Bronchial epithelial cell (primary cell): ENCODE results near the gene SYNGR3. TPM values are rescaled to one million over a fixed set of nuclear protein-coding genes. Genes with fewer than 3 reads are reported as not detected.

Experiments
- DNase-seq: peaks from one replicate; pipeline ENCODE4 v3.0.0-alpha.2; 2010; ENCODE audit warnings: low read depth
- FAIRE-seq: peaks from 2 replicates; lab custom pipeline; 2011; peaks lifted over from hg19 to GRCh38; lab: Jason Lieb, UNC
- H3K27me3 ChIP-seq: 2 replicates; pipeline ENCODE4 v1.5.1; 2011; ENCODE audit warnings: low read length; ENCODE audit not compliant: control insufficient read depth, insufficient read depth
- H3K36me3 ChIP-seq: 2 replicates; pipeline ENCODE4 v1.5.1; 2011; ENCODE audit warnings: low read length; ENCODE audit not compliant: control insufficient read depth, insufficient read depth
- H3K4me3 ChIP-seq: 2 replicates; pipeline ENCODE4 v1.5.1; 2011; ENCODE audit warnings: mild to moderate bottlenecking, low read depth, low read length, control low read depth
- total RNA-seq: library from RNA; depleted of rRNA; stranded (reverse); fragments of >200 nt; gene quantifications from 2 replicates; pipeline ENCODE4 v1.2.1, GENCODE V29; 2014
- TF ChIP-seq, protein P1 (sequence below): IDR thresholded peaks from 2 replicates; pipeline ENCODE4 v1.5.1; 2011; ENCODE audit warnings: mild to moderate bottlenecking, moderate library complexity, low read length, control low read depth, inconsistent platforms; ENCODE audit not compliant: insufficient read depth, severe bottlenecking

Gene SYNGR3
- total RNA-seq, 1 donor from 2014 or later, result 2.9 TPM

DNA sequence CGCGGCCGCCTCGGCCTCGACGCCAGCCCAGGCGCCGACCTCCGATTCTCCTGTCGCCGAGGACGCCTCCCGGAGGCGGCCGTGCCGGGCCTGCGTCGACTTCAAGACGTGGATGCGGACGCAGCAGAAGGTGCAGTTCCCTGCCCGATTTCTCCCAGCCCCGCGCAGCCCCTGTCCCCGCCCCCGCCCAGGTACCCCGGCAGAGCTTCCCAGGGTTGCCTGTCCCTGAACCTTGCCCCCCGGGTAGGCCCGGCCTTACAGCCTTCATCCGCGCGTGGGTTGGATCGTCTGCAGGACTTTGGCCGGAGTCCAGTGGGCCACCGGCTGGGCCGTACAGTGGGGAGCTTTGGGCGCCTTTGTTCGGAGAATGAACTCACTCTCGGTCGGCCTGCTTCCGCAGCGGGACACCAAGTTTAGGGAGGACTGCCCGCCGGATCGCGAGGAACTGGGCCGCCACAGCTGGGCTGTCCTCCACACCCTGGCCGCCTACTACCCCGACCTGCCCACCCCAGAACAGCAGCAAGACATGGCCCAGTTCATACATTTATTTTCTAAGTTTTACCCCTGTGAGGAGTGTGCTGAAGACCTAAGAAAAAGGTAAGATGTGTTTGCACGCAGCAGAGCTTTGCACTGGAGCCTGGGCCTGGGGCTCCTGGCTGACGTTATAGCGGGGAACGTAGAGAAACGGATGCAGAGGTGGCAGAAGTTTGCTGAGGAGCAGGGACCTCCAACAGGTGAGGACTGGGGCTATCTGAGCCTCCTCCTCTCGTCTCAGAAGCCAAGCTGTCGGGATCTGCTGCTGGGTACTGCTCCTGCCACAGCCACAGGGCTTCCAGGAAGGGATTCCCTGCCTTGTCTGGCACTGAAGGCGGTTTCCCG is 5.2 kb upstream of the SYNGR3 start:
- Histone ChIP-seq H3K36me3 (peaks cover 10% of the 10 kb centered on the region), H3K4me3 (peak overlapping the region; percentile 66), H3K27me3 (peaks cover 16% of the 10 kb centered on the region)
- no peak for DNase-seq
- TF ChIP-seq, protein P1, sequence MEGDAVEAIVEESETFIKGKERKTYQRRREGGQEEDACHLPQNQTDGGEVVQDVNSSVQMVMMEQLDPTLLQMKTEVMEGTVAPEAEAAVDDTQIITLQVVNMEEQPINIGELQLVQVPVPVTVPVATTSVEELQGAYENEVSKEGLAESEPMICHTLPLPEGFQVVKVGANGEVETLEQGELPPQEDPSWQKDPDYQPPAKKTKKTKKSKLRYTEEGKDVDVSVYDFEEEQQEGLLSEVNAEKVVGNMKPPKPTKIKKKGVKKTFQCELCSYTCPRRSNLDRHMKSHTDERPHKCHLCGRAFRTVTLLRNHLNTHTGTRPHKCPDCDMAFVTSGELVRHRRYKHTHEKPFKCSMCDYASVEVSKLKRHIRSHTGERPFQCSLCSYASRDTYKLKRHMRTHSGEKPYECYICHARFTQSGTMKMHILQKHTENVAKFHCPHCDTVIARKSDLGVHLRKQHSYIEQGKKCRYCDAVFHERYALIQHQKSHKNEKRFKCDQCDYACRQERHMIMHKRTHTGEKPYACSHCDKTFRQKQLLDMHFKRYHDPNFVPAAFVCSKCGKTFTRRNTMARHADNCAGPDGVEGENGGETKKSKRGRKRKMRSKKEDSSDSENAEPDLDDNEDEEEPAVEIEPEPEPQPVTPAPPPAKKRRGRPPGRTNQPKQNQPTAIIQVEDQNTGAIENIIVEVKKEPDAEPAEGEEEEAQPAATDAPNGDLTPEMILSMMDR, result no peak
- no peak for FAIRE-seq

DNA sequence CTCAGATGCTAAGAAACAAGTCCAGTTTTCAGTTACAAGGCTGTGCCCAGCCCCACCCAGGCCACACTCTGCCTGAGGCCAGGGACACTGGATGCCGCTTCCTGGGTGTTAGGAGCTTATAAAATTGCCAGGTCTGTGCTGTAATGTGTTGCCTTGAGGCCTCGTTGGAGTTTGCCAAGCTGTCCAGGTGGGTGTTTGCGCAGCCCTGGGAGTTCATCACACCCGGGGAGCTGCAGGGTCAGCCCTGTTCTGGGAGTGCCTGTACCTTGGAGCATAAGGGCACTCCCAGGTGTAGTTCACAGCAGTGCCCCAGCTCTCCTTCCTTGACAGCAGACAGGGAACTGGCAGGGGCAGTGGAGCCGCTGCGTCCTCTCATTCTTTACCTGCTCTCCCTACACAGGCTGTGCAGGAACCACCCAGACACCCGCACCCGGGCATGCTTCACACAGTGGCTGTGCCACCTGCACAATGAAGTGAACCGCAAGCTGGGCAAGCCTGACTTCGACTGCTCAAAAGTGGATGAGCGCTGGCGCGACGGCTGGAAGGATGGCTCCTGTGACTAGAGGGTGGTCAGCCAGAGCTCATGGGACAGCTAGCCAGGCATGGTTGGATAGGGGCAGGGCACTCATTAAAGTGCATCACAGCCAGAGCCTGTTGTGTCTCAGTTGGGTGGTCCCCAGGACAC is 4.2 kb upstream of the SYNGR3 start:
- DNase-seq (no peak), FAIRE-seq (no peak)
- Histone ChIP-seq H3K36me3 (peaks cover 10% of the 10 kb centered on the region), H3K27me3 (peaks cover 20% of the 10 kb centered on the region), H3K4me3 (no peak overlapping the region)
- TF ChIP-seq, protein P1, result no peak

DNA sequence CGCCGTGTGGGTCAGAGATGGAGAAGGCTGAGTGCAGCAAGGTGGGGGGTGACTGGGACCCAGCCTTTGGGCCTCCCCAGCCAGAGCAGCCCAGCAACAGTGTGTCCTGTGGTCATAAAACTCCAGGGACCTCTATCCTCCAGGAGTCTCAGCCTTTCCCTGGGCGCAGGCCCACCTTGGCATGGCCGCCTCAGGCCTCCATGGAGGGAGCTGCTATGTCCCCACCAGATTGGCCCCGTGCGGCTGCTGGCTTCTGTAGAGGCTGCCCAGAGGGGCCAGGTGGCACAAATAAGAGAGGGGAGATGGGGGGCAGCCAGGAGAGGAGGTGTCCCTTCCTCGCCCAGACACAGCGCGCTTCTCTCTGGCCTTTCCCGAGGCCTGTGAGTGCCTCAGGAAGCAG is 2.6 kb upstream of the SYNGR3 start:
- no peak for FAIRE-seq
- Histone ChIP-seq H3K27me3 (peaks cover 14% of the 10 kb centered on the region), H3K4me3 (no peak overlapping the region), H3K36me3 (peaks cover 10% of the 10 kb centered on the region)
- TF ChIP-seq, protein P1, result no peak
- DNase-seq, result no peak

DNA sequence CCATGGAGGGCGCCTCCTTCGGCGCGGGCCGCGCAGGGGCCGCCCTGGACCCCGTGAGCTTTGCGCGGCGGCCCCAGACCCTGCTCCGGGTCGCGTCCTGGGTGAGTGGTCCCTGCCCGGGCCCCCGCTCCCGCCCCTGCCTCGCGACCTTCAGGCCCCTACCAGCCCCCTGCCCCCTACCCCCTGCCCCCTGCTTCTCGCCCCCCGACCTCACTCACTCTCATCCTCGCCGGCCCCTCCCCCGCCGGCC is 256 bp downstream of the SYNGR3 start:
- TF ChIP-seq, protein P1, result no peak
- Histone ChIP-seq H3K36me3 (peaks cover 10% of the 10 kb centered on the region), H3K27me3 (peaks cover 14% of the 10 kb centered on the region), H3K4me3 (no peak overlapping the region)
- no peak for DNase-seq
- no peak for FAIRE-seq

DNA sequence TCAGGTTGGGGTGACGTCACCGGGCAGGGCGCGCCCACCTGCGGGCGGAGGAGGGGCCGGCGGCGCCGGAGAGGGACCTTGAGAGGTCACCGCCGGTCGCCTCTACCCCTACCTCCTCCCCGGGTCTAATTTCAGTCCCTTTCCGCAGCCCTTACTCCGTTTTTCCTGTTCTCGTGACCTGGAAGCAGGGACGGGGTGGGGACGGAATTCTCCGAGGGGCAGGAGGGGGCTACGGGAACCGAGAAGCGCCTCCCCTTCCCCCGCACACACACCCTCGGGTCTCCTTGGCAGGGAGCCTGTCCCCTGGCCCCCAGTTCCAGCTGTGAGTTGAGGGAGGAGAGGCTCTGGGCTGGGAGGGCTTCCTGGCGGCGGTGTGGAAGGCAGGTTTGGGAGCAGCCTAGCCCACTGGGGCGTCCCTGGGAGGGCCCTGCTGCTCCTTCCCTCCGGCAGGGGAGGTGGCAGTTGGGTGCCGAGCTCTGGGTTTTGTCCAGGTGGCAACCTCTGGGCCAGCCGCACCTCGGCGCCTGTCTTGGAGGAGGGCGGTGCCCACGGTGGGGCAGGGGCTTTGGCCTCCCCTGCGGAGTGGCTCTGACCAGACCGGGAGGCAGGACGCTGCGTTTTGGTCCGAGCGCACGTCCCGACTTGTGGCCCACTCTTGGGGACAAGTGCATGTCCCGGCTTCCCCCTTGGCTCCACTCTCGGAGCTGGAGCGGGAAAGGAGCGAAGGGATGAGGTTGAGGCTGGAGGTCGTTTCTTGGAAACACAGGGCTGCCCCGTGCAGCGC is 773 bp downstream of the SYNGR3 start:
- Histone ChIP-seq H3K27me3 (peaks cover 14% of the 10 kb centered on the region), H3K4me3 (peak overlapping the region; percentile 21), H3K36me3 (peaks cover 9% of the 10 kb centered on the region)
- FAIRE-seq, result no peak
- no peak for DNase-seq
- TF ChIP-seq, protein P1, result no peak
